Right forelimb (tissue), 1 donor: ENCODE data around the gene CTDP1.

Source experiments
- DNase-seq: peaks from one replicate; pipeline ENCODE4 v3.0.0-alpha.2; 2018

Gene CTDP1

GRCh38 chr18:79679552-79680099, at the start of gene CTDP1:
CTDP1 (plus strand) TSS chr18:79679803; CDS start chr18:79679948, 145 bp downstream.
- no peak for DNase-seq

- no peak for DNase-seq
Measured at GRCh38 chr18:79630281-79631095, 49.1 kb upstream of the CTDP1 start.

GRCh38 chr18:79631096-79631507, 48.5 kb upstream of the CTDP1 start:
- no peak for DNase-seq

- DNase-seq: no peak
Measured at GRCh38 chr18:79631761-79632446, 47.7 kb upstream of the CTDP1 start.

GRCh38 chr18:79632765-79633164, 46.8 kb upstream of the CTDP1 start:
- DNase-seq: no peak

- DNase-seq: no peak
Measured at GRCh38 chr18:79634186-79634585, 45.4 kb upstream of the CTDP1 start.

GRCh38 chr18:79634593-79635426, 44.8 kb upstream of the CTDP1 start:
- no peak for DNase-seq

GRCh38 chr18:79635427-79635726, 44.2 kb upstream of the CTDP1 start:
- DNase-seq: no peak

- no peak for DNase-seq
Measured at GRCh38 chr18:79637181-79637920, 42.3 kb upstream of the CTDP1 start.

- no peak for DNase-seq
Measured at GRCh38 chr18:79637921-79638909, 41.4 kb upstream of the CTDP1 start.

GRCh38 chr18:79639072-79639829, 40.4 kb upstream of the CTDP1 start:
- DNase-seq: no peak

GRCh38 chr18:79640064-79640672, 39.4 kb upstream of the CTDP1 start:
- DNase-seq: no peak

- no peak for DNase-seq
Measured at GRCh38 chr18:79640875-79641274, 38.7 kb upstream of the CTDP1 start.

GRCh38 chr18:79641722-79642497, 37.7 kb upstream of the CTDP1 start:
- no peak for DNase-seq

GRCh38 chr18:79642626-79643025, 37.0 kb upstream of the CTDP1 start:
- DNase-seq: no peak

- no peak for DNase-seq
Measured at GRCh38 chr18:79643054-79643984, 36.3 kb upstream of the CTDP1 start.

GRCh38 chr18:79644006-79644665, 35.5 kb upstream of the CTDP1 start:
- peak; percentile 82 for DNase-seq
